GM11168 (cell line): ENCODE measurements around the gene CSGALNACT2.

Experiments used
- in situ Hi-C: fragments of 300-500 bp; cut with MboI; formaldehyde crosslinking; loops from one replicate; pipeline ENCODE4 v1.12.0; 2022; ENCODE audit warnings: low sequenced_read_pairs; ENCODE audit not compliant: unreplicated experiment

The CSGALNACT2 gene

GRCh38 chr10:43111921-43112607 lies 26.2 kb upstream of the CSGALNACT2 start:
- in situ Hi-C loops = no loop called here

GRCh38 chr10:43112608-43112961 lies 25.7 kb upstream of the CSGALNACT2 start:
- in situ Hi-C loops = no loop called here

- in situ Hi-C loops = no loop called here
Measured at GRCh38 chr10:43113201-43114087, 24.8 kb upstream of the CSGALNACT2 start.

GRCh38 chr10:43114088-43114742 lies 24.0 kb upstream of the CSGALNACT2 start:
- in situ Hi-C loops = no loop called here

GRCh38 chr10:43114743-43115611 lies 23.3 kb upstream of the CSGALNACT2 start:
- in situ Hi-C loops = no loop called here

GRCh38 chr10:43115881-43116595 lies 22.2 kb upstream of the CSGALNACT2 start:
- in situ Hi-C loops = no loop called here

GRCh38 chr10:43116596-43116995 lies 21.6 kb upstream of the CSGALNACT2 start:
- in situ Hi-C loops = no loop called here

GRCh38 chr10:43117031-43117776 lies 21.0 kb upstream of the CSGALNACT2 start:
- in situ Hi-C loops = no loop called here

- in situ Hi-C loops = no loop called here
Measured at GRCh38 chr10:43117777-43118583, 20.3 kb upstream of the CSGALNACT2 start.

- in situ Hi-C loops = no loop called here
Measured at GRCh38 chr10:43118631-43119415, 19.4 kb upstream of the CSGALNACT2 start.

- in situ Hi-C loops = no loop called here
Measured at GRCh38 chr10:43119416-43120115, 18.7 kb upstream of the CSGALNACT2 start.

- in situ Hi-C loops = no loop called here
Measured at GRCh38 chr10:43120116-43120928, 17.9 kb upstream of the CSGALNACT2 start.

- in situ Hi-C loops = no loop called here
Measured at GRCh38 chr10:43120929-43121314, 17.3 kb upstream of the CSGALNACT2 start.

GRCh38 chr10:43121444-43121843 lies 16.8 kb upstream of the CSGALNACT2 start:
- in situ Hi-C loops = no loop called here

GRCh38 chr10:43122096-43122495 lies 16.1 kb upstream of the CSGALNACT2 start:
- in situ Hi-C loops = no loop called here

GRCh38 chr10:43122826-43123225 lies 15.4 kb upstream of the CSGALNACT2 start:
- in situ Hi-C loops = no loop called here
